Muscle of back (tissue), 10 donors: ENCODE data around the gene UBQLN4. TPM values are rescaled to one million over a fixed set of nuclear protein-coding genes. Genes with fewer than 3 reads are reported as not detected.

Source experiments
- polyA plus RNA-seq, 10 donors: library from polyadenylated mRNA; unstranded; fragments of 120-200 nt; gene quantifications; one replicate each; pipeline ENCODE4 v1.2.1, GENCODE V29; 2013; ENCODE audit not compliant: insufficient read length in 10 of 10

The UBQLN4 gene
- polyA plus RNA-seq, 10 donors: 37.6 to 47.4 (median 43.0) TPM

Other genes starting within 250 kb of the UBQLN4 start
- 10 to 100 TPM; 21.8 to 43.6 (median 30.3) TPM for gene GON4L, start 196.6 kb downstream of the UBQLN4 start, polyA plus RNA-seq
- 10 to 100 TPM; 13.1 to 19.8 (median 16.1) TPM for gene SYT11, start 194.2 kb downstream of the UBQLN4 start, polyA plus RNA-seq
- 10 to 100 TPM; 20.7 to 33.1 (median 25.6) TPM for gene RIT1, start 142.4 kb downstream of the UBQLN4 start, polyA plus RNA-seq
- 10 to 100 TPM; 21.9 to 51.3 (median 30.2) TPM for gene KHDC4, start 119.4 kb downstream of the UBQLN4 start, polyA plus RNA-seq
- gene RXFP4, start 112.2 kb downstream of the UBQLN4 start, polyA plus RNA-seq: under 1 TPM in 3 of 10 donors, not detected in 7; 0.14 to 0.22 (median 0.16) TPM
- gene ARHGEF2, start 75.3 kb downstream of the UBQLN4 start, polyA plus RNA-seq: 100 to 1,000 TPM in 9 of 10 donors, 10 to 100 TPM in 1; 97.7 to 165 (median 139) TPM
- 100 to 1,000 TPM; 212 to 298 (median 248) TPM for gene SSR2, start 32.8 kb downstream of the UBQLN4 start, polyA plus RNA-seq
- 10 to 100 TPM; 32.4 to 46.7 (median 36.3) TPM for gene LAMTOR2, start 984 bp upstream of the UBQLN4 start, polyA plus RNA-seq
- 10 to 100 TPM in 2 of 10 donors, under 1 TPM in 6, not detected in 2; 0.26 to 11.7 (median 0.34) TPM for gene RAB25, start 7.4 kb upstream of the UBQLN4 start, polyA plus RNA-seq
- gene MEX3A, start 28.7 kb upstream of the UBQLN4 start, polyA plus RNA-seq: 10 to 100 TPM; 10.8 to 30.7 (median 21.3) TPM
- gene LMNA, start 60.9 kb upstream of the UBQLN4 start, polyA plus RNA-seq: 100 to 1,000 TPM; 244 to 379 (median 270) TPM
- 1 to 10 TPM; 2.0 to 7.5 (median 3.3) TPM for gene SEMA4A, start 99.8 kb upstream of the UBQLN4 start, polyA plus RNA-seq
- 10 to 100 TPM; 10.2 to 14.4 (median 11.3) TPM for gene SLC25A44, start 140.3 kb upstream of the UBQLN4 start, polyA plus RNA-seq
- 10 to 100 TPM; 33.6 to 46.0 (median 41.2) TPM for gene PMF1, start 159.2 kb upstream of the UBQLN4 start, polyA plus RNA-seq
- gene BGLAP, start 188.4 kb upstream of the UBQLN4 start, polyA plus RNA-seq: 1 to 10 TPM in 7 of 10 donors, under 1 TPM in 3; 0.76 to 3.2 (median 1.5) TPM
- 1 to 10 TPM; 2.1 to 6.7 (median 3.6) TPM for gene PAQR6, start 194.3 kb upstream of the UBQLN4 start, polyA plus RNA-seq
- 10 to 100 TPM; 40.2 to 54.9 (median 46.7) TPM for gene SMG5, start 229.0 kb upstream of the UBQLN4 start, polyA plus RNA-seq
- gene TMEM79, start 230.5 kb upstream of the UBQLN4 start, polyA plus RNA-seq: 1 to 10 TPM; 3.1 to 8.0 (median 3.8) TPM
- gene GLMP, start 241.9 kb upstream of the UBQLN4 start, polyA plus RNA-seq: 10 to 100 TPM; 17.5 to 27.6 (median 21.9) TPM
- not detected for gene VHLL, start 245.5 kb upstream of the UBQLN4 start, polyA plus RNA-seq